Trophoblast cell (in vitro differentiated cells and primary cell): ENCODE measurements around the gene RS1.

Experiments used
- DNase-seq, 2 donors: peaks; one replicate each; pipeline ENCODE4 v3.0.0-alpha.2; 2016
- H2AFZ ChIP-seq: 2 replicates; pipeline ENCODE4 v1.6.1; 2013; ENCODE audit warnings: low read length, moderate library complexity, mild to moderate bottlenecking; ENCODE audit not compliant: insufficient read depth, poor library complexity
- H2AK5ac ChIP-seq: 2 replicates; pipeline ENCODE4 v1.6.1; 2013; ENCODE audit warnings: mild to moderate bottlenecking, low read length
- H2BK120ac ChIP-seq: 2 replicates; pipeline ENCODE4 v1.6.1; 2013; ENCODE audit warnings: low read length, mild to moderate bottlenecking, moderate library complexity; ENCODE audit not compliant: insufficient read depth, poor library complexity
- H2BK12ac ChIP-seq: 2 replicates; pipeline ENCODE4 v1.6.1; 2013; ENCODE audit warnings: mild to moderate bottlenecking, low read length, moderate library complexity
- H2BK5ac ChIP-seq: 2 replicates; pipeline ENCODE4 v1.6.1; 2013; ENCODE audit warnings: low read length, low read depth, moderate library complexity, mild to moderate bottlenecking; ENCODE audit not compliant: poor library complexity
- H3K14ac ChIP-seq: 2 replicates; pipeline ENCODE4 v1.6.1; 2013; ENCODE audit warnings: mild to moderate bottlenecking, low read length
- H3K18ac ChIP-seq: 2 replicates; pipeline ENCODE4 v1.6.1; 2013; ENCODE audit warnings: mild to moderate bottlenecking, low read length
- H3K23ac ChIP-seq: 2 replicates; pipeline ENCODE4 v1.6.1; 2013; ENCODE audit warnings: low read length
- H3K27ac ChIP-seq: 2 replicates; pipeline ENCODE4 v1.5.1; 2013; ENCODE audit warnings: low read depth, mild to moderate bottlenecking, inconsistent platforms, low read length, moderate library complexity
- H3K27me3 ChIP-seq: 2 replicates; pipeline ENCODE4 v1.6.1; 2013; ENCODE audit warnings: inconsistent platforms, mild to moderate bottlenecking, low read length, moderate library complexity; ENCODE audit not compliant: insufficient read depth
- H3K36me3 ChIP-seq, 2 experiments: 1 replicate in 1 of 2; 2 replicates in 1 of 2; pipeline ENCODE4 v1.6.1; 2013; ENCODE audit warnings: low read length in 2 of 2, mild to moderate bottlenecking in 2 of 2, moderate library complexity in 1 of 2; ENCODE audit not compliant: insufficient read depth in 2 of 2, control insufficient read depth in 1 of 2
- H3K4ac ChIP-seq: 2 replicates; pipeline ENCODE4 v1.6.1; 2013; ENCODE audit warnings: low read depth, mild to moderate bottlenecking, low read length, moderate library complexity
- H3K4me1 ChIP-seq, 2 experiments: 1 replicate in 1 of 2; 2 replicates in 1 of 2; pipeline ENCODE4 v1.6.1; 2013; ENCODE audit warnings: low read length in 2 of 2, mild to moderate bottlenecking in 2 of 2, moderate library complexity in 1 of 2; ENCODE audit not compliant: insufficient read depth in 2 of 2, control insufficient read depth in 1 of 2
- H3K4me2 ChIP-seq: 2 replicates; pipeline ENCODE4 v1.6.1; 2013; ENCODE audit warnings: inconsistent platforms, mild to moderate bottlenecking, low read length, moderate library complexity
- H3K4me3 ChIP-seq: 2 replicates; pipeline ENCODE4 v1.5.1; 2013; ENCODE audit warnings: mild to moderate bottlenecking, low read depth, low read length, inconsistent platforms
- H3K79me1 ChIP-seq: one replicate; pipeline ENCODE4 v1.6.1; 2013; ENCODE audit warnings: low read length
- H3K79me2 ChIP-seq: 2 replicates; pipeline ENCODE4 v1.6.1; 2013; ENCODE audit warnings: low read length, mild to moderate bottlenecking; ENCODE audit not compliant: control insufficient read depth, insufficient read depth, poor library complexity
- H3K9ac ChIP-seq: 2 replicates; pipeline ENCODE4 v1.6.1; 2013; ENCODE audit warnings: mild to moderate bottlenecking, low read length
- H3K9me3 ChIP-seq: 2 replicates; pipeline ENCODE4 v1.6.1; 2013; ENCODE audit warnings: low read depth, mild to moderate bottlenecking, control low read depth, inconsistent platforms, low read length; ENCODE audit not compliant: insufficient read depth
- H4K12ac ChIP-seq: 2 replicates; pipeline ENCODE4 v1.6.1; 2013; ENCODE audit warnings: low read depth, mild to moderate bottlenecking, low read length, moderate library complexity
- H4K8ac ChIP-seq: 2 replicates; pipeline ENCODE4 v1.6.1; 2013; ENCODE audit warnings: low read depth, mild to moderate bottlenecking, low read length, moderate library complexity
- H4K91ac ChIP-seq: one replicate; pipeline ENCODE4 v1.6.1; 2013; ENCODE audit warnings: low read depth, mild to moderate bottlenecking, low read length, moderate library complexity
- WGBS: extraction: QIAGEN DNeasy Blood & Tissue Kit; methylation state at CpG from one replicate; pipeline ENCODE4 v1.1.7; 2013; ENCODE audit warnings: missing lambda C conversion rate; ENCODE audit not compliant: insufficient read length, insufficient coverage; ENCODE audit errors: extremely low coverage; 5-methylcytosine and 5-hydroxymethylcytosine counted together

The RS1 gene

GRCh38 chrX:18707426-18708049, 35.6 kb upstream of the RS1 start, which contains the start of gene PPEF1:
Gene PPEF1 (plus strand): TSS chrX:18707645. CDS start chrX:18707781, 136 bp downstream.
- Histone ChIP-seq H3K27me3 (no peaks in the 10 kb centered on the region), H3K4me3 (no peak within 1 kb of the TSS), H3K14ac (no peak within 1 kb of the TSS), H2AFZ (no peak within 1 kb of the TSS), H2AK5ac (no peak within 1 kb of the TSS), H3K79me2 (no peaks in the 10 kb centered on the region), H3K79me1 (no peaks in the 10 kb centered on the region), H2BK120ac (no peak within 1 kb of the TSS), H3K9me3 (no peaks in the 10 kb centered on the region), H2BK12ac (no peak within 1 kb of the TSS), H3K9ac (no peak within 1 kb of the TSS), H4K91ac (no peak within 1 kb of the TSS), H3K36me3 (no peaks in the 10 kb centered on the region), H3K27ac (no peak within 1 kb of the TSS), H3K4me2 (no peak within 1 kb of the TSS), H3K18ac (no peak within 1 kb of the TSS), H3K4ac (no peak within 1 kb of the TSS), H4K8ac (no peak within 1 kb of the TSS), H3K23ac (no peak within 1 kb of the TSS), H3K4me1 (no peaks in the 10 kb centered on the region), H4K12ac (no peak within 1 kb of the TSS), H2BK5ac (no peak within 1 kb of the TSS)
- DNase-seq, result no peak
- WGBS, result no CpG with 5 or more reads among the region's 8 CpGs

- Histone ChIP-seq H4K91ac (no peak overlapping the region), H3K4ac (no peak overlapping the region), H4K12ac (no peak overlapping the region), H3K79me2 (no peaks in the 10 kb centered on the region), H2AFZ (no peak overlapping the region), H3K4me1 (no peaks in the 10 kb centered on the region), H3K36me3 (no peaks in the 10 kb centered on the region), H3K79me1 (no peaks in the 10 kb centered on the region), H2BK12ac (no peak overlapping the region), H3K27ac (no peak overlapping the region), H3K9me3 (no peaks in the 10 kb centered on the region), H3K18ac (no peak overlapping the region), H2BK120ac (no peak overlapping the region), H2AK5ac (no peak overlapping the region), H3K27me3 (no peaks in the 10 kb centered on the region), H3K14ac (no peak overlapping the region), H3K23ac (no peak overlapping the region), H3K4me3 (no peak overlapping the region), H3K4me2 (no peak overlapping the region), H2BK5ac (no peak overlapping the region), H4K8ac (no peak overlapping the region), H3K9ac (no peak overlapping the region)
- WGBS, result no CpG with 5 or more reads among the region's 12 CpGs
- no peak for DNase-seq
These were observed 30.7 kb upstream of the RS1 start for GRCh38 chrX:18702362-18703195.

- DNase-seq, result no peak
- H4K91ac ChIP-seq, result no peak overlapping the region
- H3K23ac ChIP-seq, result no peak overlapping the region
- no peaks in the 10 kb centered on the region for H3K79me2 ChIP-seq
- H2AK5ac ChIP-seq, result no peak overlapping the region
- no peak overlapping the region for H4K12ac ChIP-seq
- H3K36me3 ChIP-seq, result no peaks in the 10 kb centered on the region
- no peak overlapping the region for H3K9ac ChIP-seq
- H2AFZ ChIP-seq, result no peak overlapping the region
- no peaks in the 10 kb centered on the region for H3K27me3 ChIP-seq
- no peak overlapping the region for H4K8ac ChIP-seq
- H3K4ac ChIP-seq, result no peak overlapping the region
- no peak overlapping the region for H3K18ac ChIP-seq
- no peak overlapping the region for H2BK5ac ChIP-seq
- no peak overlapping the region for H2BK12ac ChIP-seq
- no peaks in the 10 kb centered on the region for H3K79me1 ChIP-seq
- no peak overlapping the region for H3K4me2 ChIP-seq
- no peak overlapping the region for H3K14ac ChIP-seq
- H3K4me3 ChIP-seq, result no peak overlapping the region
- no CpG with 5 or more reads among the region's 5 CpGs for WGBS
- no peaks in the 10 kb centered on the region for H3K4me1 ChIP-seq
- H2BK120ac ChIP-seq, result no peak overlapping the region
- no peaks in the 10 kb centered on the region for H3K9me3 ChIP-seq
- H3K27ac ChIP-seq, result no peak overlapping the region
These were observed 29.9 kb upstream of the RS1 start for GRCh38 chrX:18701621-18702361.

GRCh38 chrX:18698737-18699650, 27.1 kb upstream of the RS1 start:
- Histone ChIP-seq H4K8ac (no peak overlapping the region), H2BK12ac (no peak overlapping the region), H3K14ac (no peak overlapping the region), H3K4me3 (no peak overlapping the region), H3K79me2 (no peaks in the 10 kb centered on the region), H3K27ac (no peak overlapping the region), H2BK5ac (no peak overlapping the region), H4K91ac (no peak overlapping the region), H3K4me1 (no peaks in the 10 kb centered on the region), H3K79me1 (no peaks in the 10 kb centered on the region), H3K36me3 (no peaks in the 10 kb centered on the region), H3K4me2 (no peak overlapping the region), H3K23ac (no peak overlapping the region), H3K9me3 (no peaks in the 10 kb centered on the region), H3K4ac (no peak overlapping the region), H3K27me3 (no peaks in the 10 kb centered on the region), H2AFZ (no peak overlapping the region), H2AK5ac (no peak overlapping the region), H4K12ac (no peak overlapping the region), H3K18ac (no peak overlapping the region), H2BK120ac (no peak overlapping the region), H3K9ac (no peak overlapping the region)
- no CpG with 5 or more reads among the region's 12 CpGs for WGBS
- no peak for DNase-seq
